ENCODE data around the gene PRKAG2.

The PRKAG2 gene

GRCh38 chr7:151857866-151858450 is 19.0 kb downstream of the PRKAG2 start:
- no peaks in the 10 kb centered on the region for H3K36me3 ChIP-seq (ENCODE audit: insufficient read depth)
- H4K20me1 ChIP-seq (ENCODE audit: insufficient read depth) = no peaks in the 10 kb centered on the region
- no peak overlapping the region for H3K4me3 ChIP-seq (IDR thresholded peaks at IDR 0.05; ENCODE audit: insufficient read depth, low read depth, low read length)
- no peaks in the 10 kb centered on the region for H3K79me2 ChIP-seq (ENCODE audit: insufficient read depth, low read depth)
- no peaks in the 10 kb centered on the region for H3K4me1 ChIP-seq (ENCODE audit: low read depth, poor library complexity, severe bottlenecking)
- H2AFZ ChIP-seq (ENCODE audit: low read depth) = no peak overlapping the region
- H3K27me3 ChIP-seq (ENCODE audit: insufficient read depth, low read depth) = no peaks in the 10 kb centered on the region
- H3K9ac ChIP-seq = no peak overlapping the region
- H3K4me2 ChIP-seq = no peak overlapping the region
- TF ChIP-seq CTCF (conservative IDR thresholded peaks at IDR 0.05; ENCODE audit: low read depth, low read length) = no peak
- H3K27ac ChIP-seq = no peak overlapping the region

- Histone ChIP-seq H3K4me1 (ENCODE audit: low read depth, poor library complexity, severe bottlenecking) (no peaks in the 10 kb centered on the region), H4K20me1 (ENCODE audit: insufficient read depth) (no peaks in the 10 kb centered on the region)
Observed at GRCh38 chr7:151857412-151857811, 19.5 kb downstream of the PRKAG2 start.

GRCh38 chr7:151856516-151856915 is 20.4 kb downstream of the PRKAG2 start:
- H3K4me2 ChIP-seq = no peak overlapping the region
- no peak overlapping the region for H3K4me3 ChIP-seq (IDR thresholded peaks at IDR 0.05; ENCODE audit: insufficient read depth, low read depth, low read length)
- no peaks in the 10 kb centered on the region for H3K4me1 ChIP-seq (ENCODE audit: low read depth, poor library complexity, severe bottlenecking)
- H4K20me1 ChIP-seq (ENCODE audit: insufficient read depth) = no peaks in the 10 kb centered on the region
- no peak overlapping the region for H2AFZ ChIP-seq (ENCODE audit: low read depth)
- no peak overlapping the region for H3K9ac ChIP-seq
- no peak for TF ChIP-seq CTCF (conservative IDR thresholded peaks at IDR 0.05; ENCODE audit: low read depth, low read length)
- no peaks in the 10 kb centered on the region for H3K36me3 ChIP-seq (ENCODE audit: insufficient read depth)
- no peaks in the 10 kb centered on the region for H3K27me3 ChIP-seq (ENCODE audit: insufficient read depth, low read depth)
- no peaks in the 10 kb centered on the region for H3K79me2 ChIP-seq (ENCODE audit: insufficient read depth, low read depth)
- H3K27ac ChIP-seq = no peak overlapping the region

More at GRCh38 chr7:151857412-151857811, 19.5 kb downstream of the PRKAG2 start:
- H3K27ac ChIP-seq = no peak overlapping the region
- TF ChIP-seq CTCF (conservative IDR thresholded peaks at IDR 0.05; ENCODE audit: low read depth, low read length) = no peak
- no peaks in the 10 kb centered on the region for H3K27me3 ChIP-seq (ENCODE audit: insufficient read depth, low read depth)
- H3K36me3 ChIP-seq (ENCODE audit: insufficient read depth) = no peaks in the 10 kb centered on the region
- H3K79me2 ChIP-seq (ENCODE audit: insufficient read depth, low read depth) = no peaks in the 10 kb centered on the region
- no peak overlapping the region for H2AFZ ChIP-seq (ENCODE audit: low read depth)
- H3K4me2 ChIP-seq = no peak overlapping the region
- H3K4me3 ChIP-seq (IDR thresholded peaks at IDR 0.05; ENCODE audit: insufficient read depth, low read depth, low read length) = no peak overlapping the region
- no peak overlapping the region for H3K9ac ChIP-seq

- H3K27ac ChIP-seq = no peak overlapping the region
- no peaks in the 10 kb centered on the region for H4K20me1 ChIP-seq (ENCODE audit: insufficient read depth)
- H3K27me3 ChIP-seq (ENCODE audit: insufficient read depth, low read depth) = no peaks in the 10 kb centered on the region
- no peak overlapping the region for H3K4me2 ChIP-seq
- no peaks in the 10 kb centered on the region for H3K79me2 ChIP-seq (ENCODE audit: insufficient read depth, low read depth)
- no peaks in the 10 kb centered on the region for H3K36me3 ChIP-seq (ENCODE audit: insufficient read depth)
- H3K4me1 ChIP-seq (ENCODE audit: low read depth, poor library complexity, severe bottlenecking) = no peaks in the 10 kb centered on the region
- no peak overlapping the region for H3K9ac ChIP-seq
- H3K4me3 ChIP-seq (IDR thresholded peaks at IDR 0.05; ENCODE audit: insufficient read depth, low read depth, low read length) = no peak overlapping the region
- H2AFZ ChIP-seq (ENCODE audit: low read depth) = no peak overlapping the region
- no peak for TF ChIP-seq CTCF (conservative IDR thresholded peaks at IDR 0.05; ENCODE audit: low read depth, low read length)
Observed at GRCh38 chr7:151856098-151856497, 20.8 kb downstream of the PRKAG2 start.
